HG02943 (cell line): ENCODE data around the gene RIT2.
"Not testable (repeated sequence)": the region's sequence is repeated elsewhere in the genome, so short reads cannot be mapped to it uniquely, and the experiment has no call there.

Experiments used
- ATAC-seq: cut with Tn5 transposase; IDR thresholded peaks from one replicate; pipeline ENCODE4 v1.9.1; 2021; ENCODE audit warnings: mild to moderate bottlenecking, low read depth, moderate library complexity; ENCODE audit not compliant: unreplicated experiment

Gene RIT2

GRCh38 chr18:42781298-42781815 is 334.1 kb downstream of the RIT2 start:
- no peak for ATAC-seq

- ATAC-seq: no peak
These were observed 335.3 kb downstream of the RIT2 start for GRCh38 chr18:42780171-42780570.

GRCh38 chr18:42778445-42779042 is 336.9 kb downstream of the RIT2 start:
- no peak for ATAC-seq

DNA sequence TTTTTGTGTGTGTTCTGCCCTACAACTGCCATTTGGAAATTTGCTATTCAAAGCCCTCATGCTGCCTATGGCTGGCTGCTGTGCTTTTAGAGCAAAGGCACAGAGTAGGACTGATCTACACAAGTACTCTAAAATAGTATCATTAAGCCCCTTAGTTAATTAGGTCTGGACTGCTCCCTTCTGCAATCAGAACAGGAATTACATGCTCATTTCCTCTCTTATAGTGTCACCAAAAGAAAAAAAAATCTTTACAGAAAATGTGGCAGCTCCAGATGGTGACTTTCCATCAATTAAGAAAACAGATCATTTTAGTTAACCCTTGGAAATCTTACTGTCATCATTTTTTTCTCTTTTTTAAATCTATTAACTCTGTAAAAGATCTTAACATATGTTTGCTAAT is 337.5 kb downstream of the RIT2 start:
- ATAC-seq: no peak

GRCh38 chr18:42773870-42774269 is 341.6 kb downstream of the RIT2 start:
- ATAC-seq: no peak

GRCh38 chr18:42771936-42772335 is 343.5 kb downstream of the RIT2 start:
- no peak for ATAC-seq

- no peak for ATAC-seq
These were observed 350.2 kb downstream of the RIT2 start for GRCh38 chr18:42765302-42765701.

DNA sequence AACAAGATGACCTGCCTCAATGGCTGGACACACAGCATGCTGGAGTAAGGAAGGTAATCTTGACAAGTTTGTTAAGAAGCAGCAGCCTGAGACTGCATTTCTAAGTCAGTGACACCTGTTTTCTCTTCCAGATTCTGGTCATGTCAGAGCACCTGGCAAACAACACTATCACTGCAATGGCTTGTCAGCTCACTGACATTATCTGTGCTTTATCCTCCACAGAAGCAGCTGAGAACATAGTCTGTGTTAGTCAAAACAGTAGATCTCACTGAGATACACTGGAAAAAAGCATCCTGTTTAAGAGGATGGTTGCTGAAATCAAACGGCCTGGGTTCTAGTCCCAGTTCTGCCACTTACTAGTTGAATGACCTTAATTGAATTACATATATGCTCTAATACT is 355.2 kb downstream of the RIT2 start:
- no peak for ATAC-seq

DNA sequence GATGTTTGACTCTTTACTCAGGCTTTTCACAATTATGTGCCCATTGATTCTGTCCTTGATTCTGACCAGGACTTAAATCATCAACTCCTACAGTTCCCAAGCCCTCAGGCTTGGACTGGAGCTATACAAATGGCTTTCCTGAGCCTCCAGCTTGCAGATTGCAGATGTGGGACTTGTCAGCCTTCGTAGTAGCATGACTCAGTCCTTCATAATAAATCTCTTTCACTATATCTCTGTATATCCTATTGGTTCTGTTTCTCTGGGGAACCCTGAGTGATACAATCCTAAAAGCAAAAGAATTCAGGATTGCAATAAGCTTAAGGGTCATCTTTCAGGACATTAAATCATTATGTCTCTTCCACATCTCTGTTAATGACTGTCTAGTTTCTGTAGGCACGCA is 356.6 kb downstream of the RIT2 start:
- no peak for ATAC-seq

DNA sequence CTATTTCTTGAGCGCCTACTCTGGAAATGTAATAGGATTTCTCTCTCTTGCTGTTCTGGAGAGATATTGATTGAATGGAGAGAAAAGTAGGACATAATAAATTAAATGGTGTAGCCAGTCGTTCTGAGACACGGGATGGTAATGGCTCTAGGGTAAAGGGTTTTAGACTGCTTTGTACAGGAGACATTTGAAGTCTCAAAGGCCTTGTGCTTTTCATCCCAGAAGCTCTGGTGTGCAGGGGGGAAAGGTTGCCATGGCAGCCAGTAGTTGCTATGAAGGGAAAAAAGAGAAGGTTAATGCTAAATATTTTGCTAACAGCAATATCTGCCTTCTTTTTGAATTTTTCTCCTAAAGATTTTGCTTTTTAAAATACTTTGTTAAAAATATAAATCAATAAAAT is 359.3 kb downstream of the RIT2 start:
- ATAC-seq: no peak

DNA sequence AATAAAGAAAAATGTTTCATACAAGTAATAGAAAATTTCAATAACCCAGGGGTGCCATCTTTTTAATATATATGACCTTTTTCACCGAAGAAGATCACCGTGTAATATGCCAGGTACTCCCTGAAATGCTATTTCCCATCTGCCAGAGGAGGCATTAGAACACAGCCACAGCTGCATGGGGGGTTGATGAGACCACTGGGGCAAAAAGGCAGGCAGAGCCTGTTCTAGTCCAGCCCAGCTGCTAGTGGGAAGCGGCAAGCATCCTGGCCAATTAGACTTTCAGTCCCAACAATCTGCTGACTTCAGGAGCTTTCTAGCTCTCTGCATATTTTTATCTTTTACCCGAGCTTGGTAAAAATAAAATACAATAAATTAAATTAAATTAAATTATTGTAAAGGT is 362.6 kb downstream of the RIT2 start:
- ATAC-seq: no peak

- ATAC-seq: no peak
These were observed 368.7 kb downstream of the RIT2 start for GRCh38 chr18:42746794-42747193.

DNA sequence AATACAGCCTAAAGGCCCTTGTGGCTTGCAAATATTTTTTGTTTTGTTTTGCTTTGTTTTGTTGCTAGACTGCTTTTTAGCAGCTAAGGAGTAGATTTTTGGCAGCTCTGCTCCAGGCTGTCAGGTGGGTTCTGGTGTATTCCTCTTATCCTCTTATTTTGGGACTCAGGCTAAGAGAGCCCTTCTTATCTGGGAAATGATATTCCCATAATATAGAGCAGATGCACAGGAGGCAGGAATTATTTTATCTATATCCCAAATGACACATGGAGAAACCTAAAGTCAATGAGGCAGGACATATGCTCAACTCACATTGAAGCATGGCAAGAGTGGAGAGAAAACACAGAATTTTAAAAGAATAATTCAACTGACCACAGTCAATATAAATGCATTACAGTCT is 369.6 kb downstream of the RIT2 start:
- ATAC-seq: no peak

GRCh38 chr18:42745171-42745570 is 370.3 kb downstream of the RIT2 start:
- ATAC-seq: no peak

DNA sequence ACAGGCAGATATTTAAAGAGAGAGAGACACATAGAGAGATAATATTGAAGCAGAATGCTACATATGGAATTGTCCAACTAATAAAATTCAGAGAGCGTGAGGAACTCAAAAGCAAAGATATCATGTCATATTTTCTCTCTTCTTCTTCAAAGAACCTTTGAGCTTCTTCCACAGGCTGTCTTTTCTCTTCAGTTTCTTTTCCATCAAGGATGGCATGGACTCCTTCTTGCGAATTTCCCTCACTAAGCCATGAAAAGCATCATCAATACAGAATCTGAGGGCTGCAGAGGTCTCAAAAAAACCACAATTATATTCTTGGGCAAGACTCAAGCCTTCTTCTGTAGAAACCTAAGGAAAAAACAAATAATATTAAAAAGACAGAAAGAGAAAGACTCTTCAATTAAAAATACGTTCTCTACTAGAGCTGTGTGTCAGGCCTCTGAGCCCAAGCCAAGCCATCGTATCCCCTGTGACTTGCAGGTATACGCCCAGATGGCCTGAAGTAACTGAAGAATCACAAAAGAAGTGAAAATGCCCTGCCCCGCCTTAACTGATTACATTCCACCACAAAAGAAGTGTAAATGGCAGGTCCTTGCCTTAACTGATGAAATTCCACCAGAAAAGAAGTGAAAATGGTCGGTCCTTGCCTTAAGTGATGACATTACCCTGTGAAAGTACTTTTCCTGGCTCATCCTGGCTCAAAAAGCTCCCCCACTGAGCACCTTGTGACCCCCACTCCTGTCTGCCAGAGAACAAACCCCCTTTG is 371.9 kb downstream of the RIT2 start:
- no peak for ATAC-seq

GRCh38 chr18:42742969-42743368 is 372.5 kb downstream of the RIT2 start:
- no peak for ATAC-seq

DNA sequence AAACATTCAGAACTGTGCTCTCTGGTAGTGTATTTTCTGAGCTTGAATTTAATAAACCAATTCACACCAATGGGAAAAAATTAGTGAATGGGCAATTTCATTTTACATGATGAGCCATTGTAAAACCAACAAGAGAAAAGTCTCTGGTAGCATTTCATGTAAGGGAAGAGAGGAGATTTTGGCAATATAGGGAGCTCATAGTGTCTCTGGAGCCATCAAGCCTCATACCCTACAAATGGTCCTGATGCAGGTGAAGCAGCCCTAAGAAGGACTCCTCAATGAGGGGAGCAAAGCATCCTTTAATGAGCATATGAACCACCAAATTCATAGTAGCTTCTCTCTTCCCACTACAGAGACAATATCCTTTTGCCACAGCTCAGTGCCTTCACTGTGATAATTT is 373.0 kb downstream of the RIT2 start:
- ATAC-seq: no peak

GRCh38 chr18:42741805-42742347 is 373.6 kb downstream of the RIT2 start:
- not testable (repeated sequence) for ATAC-seq

GRCh38 chr18:42741299-42741698 is 374.2 kb downstream of the RIT2 start:
- not testable (repeated sequence) for ATAC-seq

GRCh38 chr18:42736074-42736473 is 379.4 kb downstream of the RIT2 start:
- ATAC-seq: no peak

- ATAC-seq: no peak
These were observed 381.0 kb downstream of the RIT2 start for GRCh38 chr18:42734520-42734919.

DNA sequence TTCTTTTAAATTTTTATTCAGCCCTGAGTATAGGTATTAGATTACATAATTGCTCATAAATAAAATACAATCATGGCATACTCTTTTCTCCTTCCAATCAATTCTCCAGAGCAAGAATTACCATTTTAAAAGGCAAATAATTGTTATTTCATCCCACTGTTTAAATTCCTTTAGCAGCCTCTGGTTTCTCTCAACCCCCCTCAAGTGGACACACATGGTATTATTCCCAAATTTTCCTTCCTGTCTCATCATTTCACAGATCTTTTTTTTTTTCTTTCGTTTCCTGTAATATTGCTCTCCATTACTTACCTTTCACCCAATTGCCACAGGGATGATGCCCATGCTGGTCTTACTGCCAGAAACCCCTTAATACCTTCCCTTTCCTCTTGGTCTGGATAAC is 385.2 kb downstream of the RIT2 start:
- no peak for ATAC-seq
